GM19238 (cell line): Measurements from ENCODE around the gene GPR52.

Experiments used
- DNase-seq: peaks from one replicate; pipeline ENCODE4 v3.0.0; 2011; ENCODE audit warnings: low spot score; ENCODE audit not compliant: insufficient read length

GPR52 gene

GRCh38 chr1:174466607-174467006 lies 18.8 kb downstream of the GPR52 start:
- DNase-seq, result no peak

GRCh38 chr1:174469052-174469451 lies 21.3 kb downstream of the GPR52 start:
- no peak for DNase-seq

DNA sequence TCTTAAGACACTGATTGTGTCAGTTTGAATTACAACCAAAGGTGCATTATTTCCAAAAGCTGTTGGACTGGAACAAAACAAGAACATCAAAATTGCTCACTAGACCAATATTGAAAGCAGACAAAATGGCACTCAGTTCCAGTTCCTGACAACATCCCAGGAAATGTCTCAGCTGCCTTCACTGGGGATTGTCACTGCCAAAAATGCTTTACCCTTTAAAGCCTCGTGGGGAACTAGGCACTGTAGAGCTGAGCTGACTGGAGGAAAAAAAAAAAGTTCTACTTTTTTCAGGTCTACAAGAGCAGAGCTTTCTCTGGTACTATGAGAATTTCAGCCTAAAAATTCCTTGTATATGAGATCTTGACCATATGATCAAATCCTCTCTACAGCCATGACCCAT lies 21.9 kb downstream of the GPR52 start:
- DNase-seq, result no peak

GRCh38 chr1:174479281-174479680 lies 31.5 kb downstream of the GPR52 start:
- no peak for DNase-seq

- no peak for DNase-seq
Observed at GRCh38 chr1:174480324-174480723, 32.6 kb downstream of the GPR52 start.

GRCh38 chr1:174491606-174492005 lies 43.8 kb downstream of the GPR52 start:
- DNase-seq, result no peak

DNA sequence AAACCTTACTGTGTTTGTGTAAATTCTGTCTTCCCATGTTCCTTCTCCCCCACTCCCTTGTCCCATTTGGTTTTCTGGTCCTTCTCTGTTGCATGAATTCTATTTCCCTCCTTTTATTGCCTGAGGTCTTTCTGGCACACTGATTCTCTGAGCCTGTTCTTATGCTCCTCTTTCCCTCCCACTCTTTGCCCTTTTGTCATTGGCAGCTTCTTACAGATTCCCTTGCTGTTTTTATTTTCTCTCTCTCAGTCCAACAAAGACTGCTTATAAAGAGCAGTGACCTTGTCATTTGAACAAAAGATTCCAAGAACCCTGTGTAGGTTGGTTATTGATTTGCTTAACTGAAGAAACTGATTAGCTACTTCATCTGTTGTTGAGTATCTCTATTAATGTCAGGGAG lies 49.7 kb downstream of the GPR52 start:
- DNase-seq, result no peak
